HepG2 (cell line): ENCODE data around the gene TTLL11. TPM values are rescaled to one million over a fixed set of nuclear protein-coding genes. Genes with fewer than 3 reads are reported as not detected.
A peak's percentile ranks its signal among the peaks of the same experiment; 100 is the strongest.

Source experiments
- ATAD3A ChIP-seq: sonication (generic); formaldehyde crosslinking; IDR thresholded peaks from 2 replicates; pipeline ENCODE4 v1.4.0; 2020; ENCODE audit warnings: missing genetic modification reagents
- ATF2 ChIP-seq: sonication (generic); formaldehyde crosslinking; IDR thresholded peaks from 2 replicates; pipeline ENCODE4 v1.4.0; 2020; ENCODE audit warnings: missing genetic modification reagents
- CHD4 ChIP-seq: fragments of 200-600 bp; sonication (generic); IDR thresholded peaks from 2 replicates; pipeline ENCODE4 v1.7.0; 2017; ENCODE audit warnings: mild to moderate bottlenecking, low read length, borderline replicate concordance
- FOXA3 ChIP-seq: IDR thresholded peaks from 2 replicates; pipeline ENCODE4 v1.6.1; 2016; ENCODE audit warnings: missing genetic modification reagents, missing compliant biosample characterization
- GFI1 ChIP-seq: sonication (generic); formaldehyde crosslinking; IDR thresholded peaks from 2 replicates; pipeline ENCODE4 v1.5.0; 2020; ENCODE audit warnings: missing genetic modification reagents, mild to moderate bottlenecking, borderline replicate concordance
- HNRNPK ChIP-seq: fragments of 200-400 bp; formaldehyde crosslinking; IDR thresholded peaks from 2 replicates; pipeline ENCODE4 v1.6.1; 2018; ENCODE audit warnings: low read length, low read depth, moderate library complexity, mild to moderate bottlenecking; ENCODE audit not compliant: poor library complexity, severe bottlenecking
- MAZ ChIP-seq, 2 experiments: sonication (generic) in 1 of 2; formaldehyde crosslinking in 1 of 2; IDR thresholded peaks; 2 replicates each; pipeline versions ENCODE4 v1.5.0 to v1.6.1; 2012 to 2020; ENCODE audit warnings: low read depth in 2 of 2, mild to moderate bottlenecking in 2 of 2, borderline replicate concordance in 1 of 2, improper control_type of control experiment in 1 of 2, low read length in 1 of 2, missing genetic modification reagents in 1 of 2, moderate library complexity in 1 of 2
- POGK ChIP-seq: sonication (generic); formaldehyde crosslinking; conservative IDR thresholded peaks from 2 replicates; pipeline ENCODE4 v1.8.0; 2022; ENCODE audit warnings: mild to moderate bottlenecking, moderate library complexity, missing genetic modification reagents
- REPIN1 ChIP-seq: sonication (generic); formaldehyde crosslinking; IDR thresholded peaks from 2 replicates; pipeline ENCODE4 v1.8.0; 2022; ENCODE audit warnings: missing genetic modification reagents, low read depth, mild to moderate bottlenecking, borderline replicate concordance
- SMYD3 ChIP-seq: sonication (generic); formaldehyde crosslinking; IDR thresholded peaks from 2 replicates; pipeline ENCODE4 v1.8.1; 2023; ENCODE audit warnings: mild to moderate bottlenecking, missing genetic modification reagents
- SOX13 ChIP-seq, 3 experiments: fragments of 450-650 bp in 1 of 3; sonication (generic) in 1 of 3; formaldehyde crosslinking in 1 of 3; IDR thresholded peaks in 2 of 3; conservative IDR thresholded peaks in 1 of 3; 2 replicates each; pipeline versions ENCODE4 v1.5.0 to v1.6.1; 2016 to 2020; ENCODE audit warnings: antibody characterized with exemption in 1 of 3, mild to moderate bottlenecking in 1 of 3, missing compliant biosample characterization in 1 of 3, missing genetic modification reagents in 1 of 3, moderate library complexity in 1 of 3
- TBX2 ChIP-seq: sonication (generic); formaldehyde crosslinking; IDR thresholded peaks from 2 replicates; pipeline ENCODE4 v1.5.0; 2020; ENCODE audit warnings: missing genetic modification reagents, mild to moderate bottlenecking, borderline replicate concordance
- TGIF2 ChIP-seq: IDR thresholded peaks from 2 replicates; pipeline ENCODE4 v1.6.1; 2016; ENCODE audit warnings: control low read depth, missing compliant biosample characterization
- ZBTB39 ChIP-seq: sonication (generic); formaldehyde crosslinking; IDR thresholded peaks from 2 replicates; pipeline ENCODE4 v1.5.0; 2020; ENCODE audit warnings: missing genetic modification reagents
- ZGPAT ChIP-seq: IDR thresholded peaks from 2 replicates; pipeline ENCODE4 v1.6.1; 2016; ENCODE audit warnings: mild to moderate bottlenecking
- ZKSCAN1 ChIP-seq: fragments of 150-350 bp; IDR thresholded peaks from 2 replicates; pipeline ENCODE4 v1.6.1; 2014; ENCODE audit warnings: low read length
- ZMYM3 ChIP-seq: sonication (generic); formaldehyde crosslinking; IDR thresholded peaks from 2 replicates; pipeline ENCODE4 v1.5.1; 2020; ENCODE audit warnings: mild to moderate bottlenecking, missing genetic modification reagents
- ZNF12 ChIP-seq: sonication (generic); formaldehyde crosslinking; IDR thresholded peaks from 2 replicates; pipeline ENCODE4 v1.5.0; 2020; ENCODE audit warnings: missing genetic modification reagents
- ZNF160 ChIP-seq: sonication (generic); formaldehyde crosslinking; IDR thresholded peaks from 2 replicates; pipeline ENCODE4 v1.8.0; 2022; ENCODE audit warnings: mild to moderate bottlenecking, inconsistent platforms, missing genetic modification reagents
- ZNF530 ChIP-seq: sonication (generic); formaldehyde crosslinking; IDR thresholded peaks from 2 replicates; pipeline ENCODE4 v1.5.0; 2020; ENCODE audit warnings: low read depth, mild to moderate bottlenecking, missing genetic modification reagents
- ZSCAN21 ChIP-seq: sonication (generic); formaldehyde crosslinking; IDR thresholded peaks from 2 replicates; pipeline ENCODE4 v1.8.0; 2022; ENCODE audit warnings: mild to moderate bottlenecking, missing genetic modification reagents, moderate library complexity, borderline replicate concordance
- polyA plus RNA-seq, 8 experiments: library from polyadenylated mRNA; depleted of rRNA in 3 of 8; stranded (reverse) in 7 of 8; unstranded in 1 of 8; fragments of >200 nt; fragmentation: Illumina TruSeq in 4 of 8; extraction: Trizol in 4 of 8; gene quantifications; 2 replicates each; pipeline versions ENCODE4 v1.2.1 to v1.2.3, GENCODE V29; 2011 to 2016; ENCODE audit warnings: low read depth in 4 of 8, missing spikeins in 1 of 8, mixed read lengths in 1 of 8; ENCODE audit not compliant: insufficient read depth in 1 of 8
- total RNA-seq, 5 experiments: library from RNA; depleted of rRNA; stranded (reverse); fragments of >200 nt; fragmentation: Illumina TruSeq; extraction: Trizol; gene quantifications; 2 replicates each; pipeline ENCODE4 v1.2.3, GENCODE V29; 2016; ENCODE audit warnings: low read depth in 1 of 5

The TTLL11 gene
- total and polyA plus RNA-seq, 2 of the 13 experiments (the other 11 are each of a cell fraction or from before 2014, with no cell fraction given), result 4.5 to 5.2 TPM

- TF ChIP-seq ZSCAN21 (CRISPR knock-in tag) (no peak), REPIN1 (CRISPR knock-in tag) (peak; percentile 26; the same call in 1 of the 2 replicates), MAZ (IDR thresholded peaks at IDR 0.05; ENCODE audit: borderline replicate concordance, low read depth, low read length) (no peak), MAZ (CRISPR knock-in tag; IDR thresholded peaks at IDR 0.05; ENCODE audit: low read depth) (no peak), ZNF160 (no peak), TGIF2 (CRISPR knock-in tag) (no peak), TBX2 (CRISPR knock-in tag) (0 out of 2 replicates have a peak, but pooled peaks have one; percentile 19), ZMYM3 (CRISPR knock-in tag) (peak; percentile 88), ZNF530 (CRISPR knock-in tag) (no peak), ATAD3A (CRISPR knock-in tag) (no peak), SMYD3 (CRISPR knock-in tag) (no peak), ZNF12 (CRISPR knock-in tag) (no peak), ZKSCAN1 (no peak), CHD4 (0 out of 2 replicates have a peak, but pooled peaks have one; percentile 61), ZGPAT (CRISPR knock-in tag) (no peak), SOX13 (IDR thresholded peaks at IDR 0.05) (no peak), SOX13 (CRISPR knock-in tag; conservative IDR thresholded peaks at IDR 0.05 in 1 of 2, IDR thresholded peaks at IDR 0.05 in 1 of 2) (peak in 1 of 2 experiments; percentile 45; a peak in 1 of 4 replicates), FOXA3 (CRISPR knock-in tag) (peak; percentile 39; the same call in 1 of the 2 replicates), GFI1 (CRISPR knock-in tag) (no peak), ATF2 (CRISPR knock-in tag) (no peak), ZBTB39 (CRISPR knock-in tag) (0 out of 2 replicates have a peak, but pooled peaks have one; percentile 32), HNRNPK (no peak), POGK (no peak)
Measured at GRCh38 chr9:122140368-122141193, 47.5 kb upstream of the TTLL11 start (continued).
